HT-29 (cell line): Measurements from ENCODE around the gene IL4R. TPM values are rescaled to one million over a fixed set of nuclear protein-coding genes. Genes with fewer than 3 reads are reported as not detected.

ENCODE experiments used
- DNase-seq: peaks from one replicate; pipeline ENCODE4 v3.0.0-alpha.2; 2015; ENCODE audit warnings: low spot score
- total RNA-seq: library from RNA; depleted of rRNA; stranded (reverse); fragments of >200 nt; shearing (Covaris generic); gene quantifications from 2 replicates; pipeline ENCODE4 v1.2.3, GENCODE V29; 2014

The IL4R gene
- total RNA-seq, 1 experiment from 2014 or later = 58.2 TPM

DNA sequence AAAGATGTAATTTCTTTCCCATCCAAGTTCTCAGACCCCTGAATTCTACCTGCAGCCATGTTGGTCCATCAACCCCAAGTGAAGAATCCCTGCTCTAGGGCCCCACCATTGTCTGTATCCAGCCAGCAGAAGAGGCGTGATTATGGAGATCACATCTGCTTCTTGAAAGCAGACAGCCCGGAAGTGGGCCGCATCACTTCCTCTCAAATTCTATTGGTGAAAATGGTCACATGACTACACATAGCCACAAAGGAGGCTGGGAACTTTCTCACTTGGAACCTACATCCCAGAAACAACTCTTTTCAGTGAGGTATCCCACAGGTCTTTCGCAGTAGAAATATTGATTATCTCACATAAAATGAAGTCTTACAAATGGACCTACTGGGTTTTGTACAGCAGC lies 40.1 kb downstream of the IL4R start:
- no peak for DNase-seq

DNA sequence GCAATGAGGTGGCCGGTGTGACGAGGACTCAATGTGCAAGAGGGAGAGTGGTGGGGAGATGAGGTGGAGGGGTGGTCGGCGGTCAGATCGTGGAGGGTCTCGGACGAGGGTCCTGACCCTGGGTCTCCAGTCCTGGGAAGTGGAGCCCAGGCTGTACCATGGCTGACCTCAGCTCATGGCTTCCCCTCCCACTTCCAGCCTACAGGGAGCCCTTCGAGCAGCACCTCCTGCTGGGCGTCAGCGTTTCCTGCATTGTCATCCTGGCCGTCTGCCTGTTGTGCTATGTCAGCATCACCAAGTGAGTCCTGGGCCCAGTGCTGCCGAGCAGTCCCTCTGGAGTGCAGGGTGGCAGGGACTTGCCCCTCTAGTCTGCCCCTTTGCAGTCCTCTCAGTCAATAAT lies 41.8 kb downstream of the IL4R start:
- DNase-seq = peak; percentile 28

DNA sequence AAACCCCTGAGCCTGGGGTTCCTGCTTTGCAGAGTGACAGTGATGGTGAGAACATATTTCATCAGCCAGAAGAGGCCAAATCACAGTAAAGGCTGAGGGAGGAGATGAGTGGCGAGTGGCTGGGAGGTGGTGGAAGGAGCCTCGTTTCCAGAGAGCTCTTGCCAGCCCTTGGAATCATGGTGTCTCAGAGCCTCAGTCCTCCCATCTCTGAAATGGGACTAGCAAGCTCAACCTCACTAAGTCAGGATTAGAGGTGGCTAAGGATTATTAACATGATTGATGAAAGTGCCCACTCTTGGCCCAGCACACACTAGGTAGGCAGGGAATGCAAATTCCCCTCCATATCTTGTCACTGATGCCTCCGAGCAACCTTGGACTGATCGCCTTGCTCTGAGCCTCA lies 43.0 kb downstream of the IL4R start:
- no peak for DNase-seq

DNA sequence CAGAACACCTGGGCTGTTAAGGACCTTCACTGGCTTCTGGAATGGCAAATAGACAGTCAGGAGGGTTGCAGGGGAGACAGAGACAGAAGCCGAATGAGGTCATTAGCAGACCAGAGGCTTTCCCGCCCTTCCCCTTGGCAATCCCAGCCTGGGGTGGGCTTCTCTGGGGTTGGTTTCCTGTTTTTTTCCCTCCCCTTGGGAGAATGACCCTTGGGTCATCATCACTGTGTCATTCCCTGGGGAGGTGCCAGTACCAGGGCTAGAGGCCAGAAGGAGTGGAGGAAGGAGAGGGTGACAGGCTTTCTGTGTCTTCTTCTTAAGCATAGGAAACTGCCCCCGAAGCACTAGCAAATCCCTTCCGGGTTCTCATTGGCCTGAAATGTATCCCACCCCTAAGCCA lies 45.3 kb downstream of the IL4R start:
- no peak for DNase-seq

DNA sequence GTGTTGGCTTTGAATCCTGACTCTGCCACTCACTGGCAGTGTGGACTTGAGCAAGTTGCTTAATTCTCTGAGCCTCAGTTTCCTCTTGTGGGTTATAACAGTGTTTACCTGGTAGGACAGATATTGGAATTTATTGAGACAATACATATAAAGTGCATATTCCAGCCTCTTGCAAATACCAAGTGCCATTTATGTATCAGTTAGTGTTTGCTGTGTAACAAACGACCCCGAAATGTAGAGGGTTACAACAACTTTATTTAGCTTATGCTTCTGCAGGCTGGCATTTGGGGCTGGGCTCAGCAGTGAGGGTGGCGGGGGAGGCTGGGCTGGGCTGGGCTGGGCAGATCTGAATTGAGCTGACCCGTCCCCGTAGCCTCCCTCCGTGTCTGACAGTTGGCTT lies 45.8 kb downstream of the IL4R start:
- DNase-seq = no peak

DNA sequence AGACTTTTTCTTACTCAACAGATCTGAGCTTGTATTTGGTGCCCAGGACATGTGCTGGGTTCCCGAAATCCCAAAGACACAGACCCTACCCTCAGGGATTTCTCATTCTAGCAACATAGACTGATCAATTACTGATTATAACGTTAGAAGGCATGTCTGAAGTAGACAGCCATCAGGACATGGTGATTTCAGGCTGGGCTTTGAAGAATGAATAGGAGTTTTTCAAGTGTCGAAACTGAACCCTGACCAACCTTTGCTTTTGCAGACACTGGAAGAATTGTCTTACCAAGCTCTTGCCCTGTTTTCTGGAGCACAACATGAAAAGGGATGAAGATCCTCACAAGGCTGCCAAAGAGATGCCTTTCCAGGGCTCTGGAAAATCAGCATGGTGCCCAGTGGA lies 48.2 kb downstream of the IL4R start:
- DNase-seq = no peak

DNA sequence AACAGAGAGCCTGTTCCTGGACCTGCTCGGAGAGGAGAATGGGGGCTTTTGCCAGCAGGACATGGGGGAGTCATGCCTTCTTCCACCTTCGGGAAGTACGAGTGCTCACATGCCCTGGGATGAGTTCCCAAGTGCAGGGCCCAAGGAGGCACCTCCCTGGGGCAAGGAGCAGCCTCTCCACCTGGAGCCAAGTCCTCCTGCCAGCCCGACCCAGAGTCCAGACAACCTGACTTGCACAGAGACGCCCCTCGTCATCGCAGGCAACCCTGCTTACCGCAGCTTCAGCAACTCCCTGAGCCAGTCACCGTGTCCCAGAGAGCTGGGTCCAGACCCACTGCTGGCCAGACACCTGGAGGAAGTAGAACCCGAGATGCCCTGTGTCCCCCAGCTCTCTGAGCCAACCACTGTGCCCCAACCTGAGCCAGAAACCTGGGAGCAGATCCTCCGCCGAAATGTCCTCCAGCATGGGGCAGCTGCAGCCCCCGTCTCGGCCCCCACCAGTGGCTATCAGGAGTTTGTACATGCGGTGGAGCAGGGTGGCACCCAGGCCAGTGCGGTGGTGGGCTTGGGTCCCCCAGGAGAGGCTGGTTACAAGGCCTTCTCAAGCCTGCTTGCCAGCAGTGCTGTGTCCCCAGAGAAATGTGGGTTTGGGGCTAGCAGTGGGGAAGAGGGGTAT lies 48.9 kb downstream of the IL4R start:
- DNase-seq = no peak

DNA sequence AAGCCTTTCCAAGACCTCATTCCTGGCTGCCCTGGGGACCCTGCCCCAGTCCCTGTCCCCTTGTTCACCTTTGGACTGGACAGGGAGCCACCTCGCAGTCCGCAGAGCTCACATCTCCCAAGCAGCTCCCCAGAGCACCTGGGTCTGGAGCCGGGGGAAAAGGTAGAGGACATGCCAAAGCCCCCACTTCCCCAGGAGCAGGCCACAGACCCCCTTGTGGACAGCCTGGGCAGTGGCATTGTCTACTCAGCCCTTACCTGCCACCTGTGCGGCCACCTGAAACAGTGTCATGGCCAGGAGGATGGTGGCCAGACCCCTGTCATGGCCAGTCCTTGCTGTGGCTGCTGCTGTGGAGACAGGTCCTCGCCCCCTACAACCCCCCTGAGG lies 49.5 kb downstream of the IL4R start:
- no peak for DNase-seq

DNA sequence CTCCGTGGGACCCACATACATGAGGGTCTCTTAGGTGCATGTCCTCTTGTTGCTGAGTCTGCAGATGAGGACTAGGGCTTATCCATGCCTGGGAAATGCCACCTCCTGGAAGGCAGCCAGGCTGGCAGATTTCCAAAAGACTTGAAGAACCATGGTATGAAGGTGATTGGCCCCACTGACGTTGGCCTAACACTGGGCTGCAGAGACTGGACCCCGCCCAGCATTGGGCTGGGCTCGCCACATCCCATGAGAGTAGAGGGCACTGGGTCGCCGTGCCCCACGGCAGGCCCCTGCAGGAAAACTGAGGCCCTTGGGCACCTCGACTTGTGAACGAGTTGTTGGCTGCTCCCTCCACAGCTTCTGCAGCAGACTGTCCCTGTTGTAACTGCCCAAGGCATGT lies 50.0 kb downstream of the IL4R start:
- DNase-seq = peak; percentile 79

DNA sequence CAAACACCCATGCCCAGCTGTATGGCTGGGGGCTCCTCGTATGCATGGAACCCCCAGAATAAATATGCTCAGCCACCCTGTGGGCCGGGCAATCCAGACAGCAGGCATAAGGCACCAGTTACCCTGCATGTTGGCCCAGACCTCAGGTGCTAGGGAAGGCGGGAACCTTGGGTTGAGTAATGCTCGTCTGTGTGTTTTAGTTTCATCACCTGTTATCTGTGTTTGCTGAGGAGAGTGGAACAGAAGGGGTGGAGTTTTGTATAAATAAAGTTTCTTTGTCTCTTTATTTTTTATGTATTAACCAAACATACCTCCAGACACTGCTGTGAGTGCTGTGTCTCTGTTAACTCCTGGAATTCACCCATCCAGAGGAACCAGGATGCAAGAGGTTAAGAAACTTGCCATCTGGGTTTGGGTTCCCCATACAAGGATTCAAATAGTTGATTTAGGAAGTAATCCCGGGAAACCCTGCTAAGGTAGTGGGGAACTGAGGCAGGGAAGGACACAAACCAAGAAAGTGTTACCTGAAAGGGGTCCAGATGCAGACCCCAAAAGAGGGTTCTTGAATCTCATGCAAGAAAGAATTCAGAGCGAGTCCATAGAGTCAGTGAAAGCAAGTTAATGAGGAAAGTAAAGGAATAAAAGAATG lies 50.8 kb downstream of the IL4R start:
- peak; percentile 81 for DNase-seq

DNA sequence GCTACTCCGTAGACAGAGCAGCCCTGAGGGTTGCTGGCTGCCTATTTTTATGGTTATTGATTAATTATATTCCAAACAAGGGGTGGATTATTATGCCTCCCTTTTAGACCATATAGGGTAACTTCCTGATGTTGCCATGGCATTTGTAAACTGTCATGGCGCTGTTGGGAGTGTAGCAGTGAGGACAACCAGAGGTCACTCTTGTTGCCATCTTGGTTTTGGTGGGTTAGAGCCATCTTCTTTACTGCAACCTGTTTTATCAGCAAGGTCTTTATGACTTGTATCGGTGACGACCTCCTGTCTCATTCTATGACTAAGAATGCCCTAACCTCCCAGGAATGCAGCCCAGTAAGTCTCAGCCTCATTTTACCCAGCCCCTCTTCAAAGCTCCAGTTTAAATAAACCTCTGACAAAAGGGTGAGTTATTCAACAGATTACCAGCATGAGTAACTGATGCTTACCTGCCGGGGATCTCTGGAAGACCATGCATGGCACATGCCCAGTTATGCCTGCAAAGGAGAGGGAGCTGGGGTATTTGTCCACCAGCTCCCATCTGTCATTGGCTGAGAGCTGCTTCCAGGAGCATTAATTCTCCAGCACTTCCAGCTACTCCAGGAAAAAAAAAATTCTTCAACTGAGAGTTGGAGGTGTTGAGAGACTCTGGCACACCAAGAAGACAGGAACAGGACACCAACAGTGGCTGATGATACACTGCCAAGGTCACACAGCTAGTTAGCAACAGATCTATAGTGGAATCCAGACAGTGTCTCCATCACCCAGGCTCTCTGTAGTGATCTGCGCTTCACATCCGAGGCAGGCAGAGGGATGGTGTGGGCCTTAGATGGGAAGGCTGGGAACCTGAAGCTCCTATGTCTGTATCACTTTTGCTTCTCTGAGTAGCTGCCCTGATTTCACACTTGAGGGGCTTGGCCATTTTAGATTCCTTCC lies 51.6 kb downstream of the IL4R start:
- DNase-seq = peak; percentile 46

DNA sequence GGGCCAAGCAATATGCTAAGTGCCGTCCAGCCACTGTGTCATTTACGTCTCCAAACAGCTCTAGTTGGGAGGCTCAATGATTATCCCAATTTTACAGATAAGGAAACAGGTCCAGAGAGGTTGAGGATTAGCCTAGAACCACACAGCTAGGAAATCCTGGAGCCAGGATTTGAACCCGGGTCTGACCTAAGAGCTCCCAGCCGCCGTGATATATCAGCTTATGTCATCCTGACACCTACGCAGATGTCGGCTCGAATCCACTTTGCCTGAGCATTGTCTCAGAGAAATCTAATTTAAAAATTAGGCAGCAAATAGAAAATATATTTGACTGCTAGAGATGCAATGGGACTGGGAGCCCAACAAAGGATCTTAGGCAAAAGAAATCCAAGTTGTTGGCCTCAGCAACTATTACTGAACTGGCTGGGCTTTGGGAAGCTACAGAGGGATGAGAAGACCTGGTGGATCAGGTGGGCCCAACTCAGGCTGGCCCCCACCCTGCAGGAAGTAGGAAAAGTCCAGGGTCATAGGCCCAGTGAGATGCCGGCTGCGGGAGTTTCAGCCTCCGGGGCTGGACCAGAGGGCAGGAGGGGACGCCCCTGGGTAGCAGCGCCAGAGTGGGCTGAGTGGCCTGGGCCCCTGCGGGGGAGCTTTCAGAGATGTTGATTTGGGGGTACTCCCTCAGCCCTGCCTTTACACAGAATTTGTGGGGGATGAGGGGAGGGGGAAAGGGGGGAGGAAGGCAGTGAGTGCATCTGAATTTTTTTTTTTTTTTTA lies 53.1 kb downstream of the IL4R start:
- no peak for DNase-seq

DNA sequence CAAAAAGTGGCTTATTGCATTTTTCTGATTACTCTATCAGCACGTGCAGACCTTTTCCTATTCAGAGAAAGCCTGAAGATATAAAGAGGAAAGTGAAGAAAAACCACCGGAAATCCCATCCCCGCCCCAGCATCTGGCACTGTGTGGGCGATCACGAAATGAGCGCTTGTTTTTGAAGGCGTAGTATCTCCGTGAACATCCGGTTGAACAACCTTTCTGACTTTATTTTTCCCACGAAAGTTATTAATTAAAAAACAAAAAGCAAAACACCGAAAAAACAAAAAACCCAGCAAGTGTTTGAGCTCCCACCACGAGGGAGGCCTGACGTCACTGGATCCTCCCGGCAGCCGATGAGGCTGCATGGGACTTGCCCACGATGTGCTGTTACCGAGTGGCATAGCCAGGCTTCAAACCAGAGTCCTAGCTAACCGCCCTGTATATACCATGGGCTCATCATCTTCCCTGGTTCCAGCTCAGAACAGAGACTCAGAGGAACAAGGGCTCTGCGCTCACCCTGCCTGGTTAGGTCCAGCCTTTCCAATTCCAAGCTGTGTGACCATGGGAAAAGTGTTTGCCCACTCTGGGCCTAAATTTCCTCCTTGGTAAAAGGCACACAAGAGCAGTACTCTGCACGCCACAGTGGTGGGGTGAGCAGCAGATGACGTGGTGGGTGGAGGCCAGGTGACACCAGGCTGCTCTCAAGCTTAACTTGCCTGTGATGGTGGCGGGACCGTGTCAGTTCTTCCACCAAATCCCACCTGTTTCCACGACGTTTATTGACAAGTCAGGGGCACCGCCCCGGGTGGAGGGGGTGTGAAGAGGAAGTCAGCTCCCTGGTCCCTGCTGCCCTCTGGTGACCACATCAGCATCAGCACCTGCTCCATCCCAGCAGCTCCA lies 53.9 kb downstream of the IL4R start:
- DNase-seq = peak; percentile 88

DNA sequence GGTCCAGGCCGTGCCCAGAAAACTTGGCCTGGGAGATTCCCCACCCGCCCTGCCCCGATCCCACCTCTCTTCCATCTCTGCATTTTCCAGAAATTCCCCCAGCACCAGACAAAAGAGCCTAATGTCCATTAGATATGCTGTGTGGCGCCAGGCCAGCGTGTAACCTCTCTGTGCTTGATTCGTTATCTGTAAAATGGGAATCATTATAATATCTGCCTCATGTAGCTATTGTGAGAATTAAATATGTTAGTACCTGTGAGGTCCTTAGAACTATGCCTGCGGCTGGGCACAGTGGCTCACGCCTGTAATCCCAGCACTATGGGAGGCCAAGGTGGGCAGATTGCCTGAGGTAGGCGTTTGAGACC lies 54.6 kb downstream of the IL4R start:
- no peak for DNase-seq

DNA sequence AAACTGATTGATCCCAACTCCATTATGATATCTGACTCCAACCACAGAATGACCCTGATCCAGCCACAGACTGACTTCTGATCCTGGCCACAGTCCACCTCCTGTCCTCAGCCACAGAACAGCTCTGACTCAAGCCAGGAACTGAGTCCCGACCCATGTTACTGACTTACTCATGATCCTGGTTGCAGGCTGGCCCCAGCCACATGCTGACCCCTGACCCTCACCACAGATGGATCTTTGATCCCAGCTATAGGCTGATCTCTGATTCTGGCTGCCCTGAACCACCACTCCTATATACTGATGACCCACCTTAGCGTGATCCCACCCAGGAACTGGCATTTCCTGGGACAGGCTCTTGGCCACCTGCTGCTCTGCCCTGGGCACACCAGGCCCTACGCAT lies 56.0 kb downstream of the IL4R start:
- no peak for DNase-seq

DNA sequence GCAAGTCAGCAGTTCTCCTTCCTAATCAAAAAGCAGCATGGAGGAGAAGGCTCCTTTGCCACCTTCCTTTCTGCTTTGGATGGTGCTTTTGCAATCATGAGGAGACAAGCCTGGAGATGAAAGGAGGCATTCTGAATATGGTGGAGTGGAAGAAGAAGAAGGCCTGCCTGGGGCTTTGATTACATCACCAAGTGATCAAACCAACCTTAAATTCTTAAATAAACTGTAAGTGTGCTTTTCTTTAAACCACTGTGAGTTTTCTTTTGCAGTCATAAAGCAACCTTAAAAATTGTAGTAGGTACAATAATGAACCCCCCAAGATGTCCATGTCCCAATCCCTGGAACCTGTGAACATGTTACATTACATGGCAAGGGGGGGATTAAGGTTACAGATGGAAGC lies 56.5 kb downstream of the IL4R start:
- no peak for DNase-seq

DNA sequence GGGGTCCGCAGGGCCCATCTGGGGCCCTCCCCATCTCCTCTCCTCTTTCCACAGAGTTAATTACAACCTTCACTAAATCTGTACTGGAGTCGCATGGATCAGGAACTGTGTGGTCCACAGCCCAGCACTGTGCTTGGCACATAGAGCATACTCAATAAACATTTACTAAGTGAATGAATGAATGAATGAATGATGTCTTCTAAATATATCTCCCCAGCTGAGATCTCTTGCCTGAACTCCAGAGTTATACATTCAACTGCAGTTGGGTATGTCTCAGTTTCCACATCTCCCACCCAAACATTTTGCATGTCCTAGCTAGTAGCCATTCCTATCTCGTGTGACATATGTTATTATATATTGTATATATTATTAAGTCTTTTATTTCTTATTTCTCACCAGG lies 59.5 kb downstream of the IL4R start:
- DNase-seq = no peak

DNA sequence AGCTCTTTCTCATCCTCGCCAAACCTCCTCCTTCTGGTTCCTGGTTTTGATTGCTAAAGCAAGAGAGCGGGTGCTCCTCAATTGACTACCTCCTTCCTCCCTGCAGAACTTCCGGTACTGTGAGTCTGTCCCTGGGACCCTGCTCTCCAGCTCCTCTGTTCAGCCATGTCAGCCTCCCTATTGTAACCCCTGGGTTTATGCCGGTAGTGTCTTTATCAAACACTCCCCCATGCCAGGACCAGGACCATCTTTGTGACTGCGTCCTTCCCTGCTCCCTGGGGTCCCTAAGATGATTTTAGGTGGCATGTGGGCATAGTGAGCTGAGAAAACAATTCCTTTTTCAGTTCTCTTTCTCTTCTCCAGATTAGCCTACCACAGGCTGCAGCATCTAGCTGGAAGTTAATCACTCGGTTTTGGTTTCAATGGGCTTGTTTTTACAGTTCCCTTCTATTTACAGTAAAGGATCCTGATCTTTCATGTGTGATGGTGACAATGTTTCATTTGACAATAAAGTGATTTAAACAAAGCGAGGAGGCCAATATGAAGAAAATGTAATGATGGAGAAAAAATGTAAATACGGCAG lies 60.5 kb downstream of the IL4R start:
- DNase-seq = no peak

DNA sequence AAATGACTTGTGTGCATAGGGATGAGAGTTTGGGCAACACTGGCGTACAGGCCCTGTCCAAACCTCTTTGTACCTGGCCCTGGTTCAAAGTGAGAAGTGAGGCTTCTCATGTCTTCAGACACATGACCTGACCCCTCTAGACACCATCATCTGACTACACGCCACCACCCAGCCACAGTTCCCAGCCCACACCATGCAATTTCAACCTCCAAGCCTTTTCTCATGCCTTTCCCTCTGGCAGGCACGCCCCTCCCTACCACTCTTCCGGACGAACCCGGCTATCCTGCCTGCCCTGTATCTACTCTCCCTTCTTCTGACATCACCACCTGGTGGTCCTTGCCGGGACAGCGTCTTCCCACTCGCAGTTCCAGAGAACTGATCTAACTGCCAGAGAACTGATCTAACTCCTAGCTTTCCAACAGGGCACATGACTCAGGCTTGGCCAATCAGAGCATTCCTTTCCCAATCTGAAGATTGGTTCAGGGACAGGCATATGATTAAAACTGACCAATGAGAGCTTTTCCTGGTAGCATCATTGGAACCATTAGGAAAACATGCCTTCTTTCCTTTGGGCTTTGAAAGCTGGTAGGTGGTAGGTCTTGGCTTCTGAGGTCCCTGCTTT lies 61.1 kb downstream of the IL4R start:
- DNase-seq = peak; percentile 84
